Measurements from ENCODE around the gene PTGDS.

PTGDS gene

DNA sequence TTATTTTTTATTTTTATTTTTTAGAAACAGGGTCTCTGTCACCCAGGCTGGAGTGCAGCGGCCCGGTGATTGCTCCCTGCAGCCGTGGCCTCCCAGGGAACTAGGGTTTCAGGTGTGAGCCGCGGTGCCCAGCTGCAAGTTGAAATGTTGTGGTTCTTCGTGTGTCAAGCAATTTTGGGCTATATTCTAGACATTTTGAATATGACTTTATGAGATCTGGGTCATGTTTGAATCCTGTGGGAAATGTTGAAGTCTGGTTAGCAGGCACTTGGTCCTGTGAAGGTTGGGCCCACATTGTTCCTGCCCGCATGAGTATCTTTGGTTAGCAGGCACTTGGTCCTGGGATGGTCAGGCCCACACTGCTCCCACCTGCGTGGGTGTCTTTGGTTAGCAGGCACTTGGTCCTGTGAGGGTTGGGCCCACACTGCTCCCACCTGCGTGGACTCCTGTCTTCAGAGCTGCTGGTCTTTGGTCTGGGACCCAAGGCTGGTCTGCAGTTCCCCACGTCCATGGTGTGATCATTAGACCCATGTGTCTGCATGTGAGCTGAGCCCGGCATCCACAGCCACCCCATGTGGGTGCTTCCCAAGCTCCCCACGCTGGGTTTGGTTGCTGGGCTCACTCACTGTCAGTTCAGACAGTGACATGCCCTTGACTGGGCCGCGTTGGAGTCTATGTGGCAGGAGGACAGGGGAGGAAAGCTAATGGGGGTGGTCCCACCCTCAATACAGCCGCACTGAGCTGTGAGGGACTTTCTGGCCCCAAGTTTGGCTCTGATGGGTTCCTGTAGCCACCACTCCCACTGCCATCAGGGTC lies 39.9 kb upstream of the PTGDS start:
- DNase-seq (ENCODE audit: extremely low read depth, low read depth) = no peak
- TF ChIP-seq, protein P1, sequence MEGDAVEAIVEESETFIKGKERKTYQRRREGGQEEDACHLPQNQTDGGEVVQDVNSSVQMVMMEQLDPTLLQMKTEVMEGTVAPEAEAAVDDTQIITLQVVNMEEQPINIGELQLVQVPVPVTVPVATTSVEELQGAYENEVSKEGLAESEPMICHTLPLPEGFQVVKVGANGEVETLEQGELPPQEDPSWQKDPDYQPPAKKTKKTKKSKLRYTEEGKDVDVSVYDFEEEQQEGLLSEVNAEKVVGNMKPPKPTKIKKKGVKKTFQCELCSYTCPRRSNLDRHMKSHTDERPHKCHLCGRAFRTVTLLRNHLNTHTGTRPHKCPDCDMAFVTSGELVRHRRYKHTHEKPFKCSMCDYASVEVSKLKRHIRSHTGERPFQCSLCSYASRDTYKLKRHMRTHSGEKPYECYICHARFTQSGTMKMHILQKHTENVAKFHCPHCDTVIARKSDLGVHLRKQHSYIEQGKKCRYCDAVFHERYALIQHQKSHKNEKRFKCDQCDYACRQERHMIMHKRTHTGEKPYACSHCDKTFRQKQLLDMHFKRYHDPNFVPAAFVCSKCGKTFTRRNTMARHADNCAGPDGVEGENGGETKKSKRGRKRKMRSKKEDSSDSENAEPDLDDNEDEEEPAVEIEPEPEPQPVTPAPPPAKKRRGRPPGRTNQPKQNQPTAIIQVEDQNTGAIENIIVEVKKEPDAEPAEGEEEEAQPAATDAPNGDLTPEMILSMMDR (IDR thresholded peaks at IDR 0.05; ENCODE audit: low read depth, low read length) = no peak

DNA sequence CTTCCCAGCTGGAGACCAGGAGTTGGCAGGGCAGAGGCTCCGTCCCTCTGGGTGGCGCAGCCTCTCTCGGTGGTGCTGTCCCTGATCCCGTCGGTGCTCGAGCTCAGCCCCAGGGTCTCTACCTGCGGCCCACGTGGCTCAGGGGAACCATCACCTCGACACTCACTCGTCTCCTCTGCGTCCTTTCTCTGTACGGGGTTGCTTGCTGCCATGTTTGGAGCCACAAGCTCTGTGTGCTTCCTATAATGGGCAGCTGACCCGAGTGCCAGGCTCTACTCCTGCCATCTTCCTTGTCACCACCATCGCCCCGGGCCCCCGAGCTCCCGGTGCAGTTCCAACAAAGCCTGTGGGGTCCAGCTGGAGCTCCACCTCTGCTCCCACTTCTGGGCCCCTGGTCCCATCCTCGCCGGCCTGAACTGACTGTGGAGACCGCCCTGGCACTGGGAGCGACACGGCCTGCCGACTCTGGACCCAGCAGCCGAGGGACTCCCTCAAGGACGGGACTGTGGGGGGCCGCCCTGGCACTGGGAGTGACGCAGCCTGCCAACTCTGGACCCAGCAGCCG lies 37.8 kb upstream of the PTGDS start:
- TF ChIP-seq, protein P1 (IDR thresholded peaks at IDR 0.05; ENCODE audit: low read depth, low read length) = no peak
- DNase-seq (ENCODE audit: extremely low read depth, low read depth) = no peak

DNA sequence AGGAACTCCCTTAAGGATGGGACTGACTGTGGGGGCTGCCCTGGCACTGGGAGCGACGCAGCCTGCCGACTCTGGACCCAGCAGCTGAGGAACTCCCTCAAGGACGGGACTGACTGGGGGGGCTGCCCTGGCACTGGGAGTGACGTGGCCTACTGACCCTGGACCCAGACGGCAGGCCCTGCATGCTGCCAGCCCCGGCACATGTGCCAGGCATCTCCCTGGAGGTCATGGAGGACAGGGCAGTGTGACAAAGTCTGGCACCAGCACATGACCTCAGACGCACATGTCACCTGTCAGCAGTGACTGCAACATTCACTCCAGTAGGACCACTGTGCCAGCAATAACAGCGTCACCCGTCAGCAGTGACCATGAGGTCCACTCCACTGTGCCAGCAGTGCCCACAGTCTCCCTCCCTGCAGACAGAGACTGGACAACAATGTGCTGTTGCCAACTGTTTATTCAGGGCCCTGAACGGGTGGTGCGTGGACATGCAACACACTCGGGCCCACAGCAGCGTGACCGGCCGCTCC lies 37.2 kb upstream of the PTGDS start:
- TF ChIP-seq, protein P1 (IDR thresholded peaks at IDR 0.05; ENCODE audit: low read depth, low read length) = no peak
- DNase-seq (ENCODE audit: extremely low read depth, low read depth) = no peak

DNA sequence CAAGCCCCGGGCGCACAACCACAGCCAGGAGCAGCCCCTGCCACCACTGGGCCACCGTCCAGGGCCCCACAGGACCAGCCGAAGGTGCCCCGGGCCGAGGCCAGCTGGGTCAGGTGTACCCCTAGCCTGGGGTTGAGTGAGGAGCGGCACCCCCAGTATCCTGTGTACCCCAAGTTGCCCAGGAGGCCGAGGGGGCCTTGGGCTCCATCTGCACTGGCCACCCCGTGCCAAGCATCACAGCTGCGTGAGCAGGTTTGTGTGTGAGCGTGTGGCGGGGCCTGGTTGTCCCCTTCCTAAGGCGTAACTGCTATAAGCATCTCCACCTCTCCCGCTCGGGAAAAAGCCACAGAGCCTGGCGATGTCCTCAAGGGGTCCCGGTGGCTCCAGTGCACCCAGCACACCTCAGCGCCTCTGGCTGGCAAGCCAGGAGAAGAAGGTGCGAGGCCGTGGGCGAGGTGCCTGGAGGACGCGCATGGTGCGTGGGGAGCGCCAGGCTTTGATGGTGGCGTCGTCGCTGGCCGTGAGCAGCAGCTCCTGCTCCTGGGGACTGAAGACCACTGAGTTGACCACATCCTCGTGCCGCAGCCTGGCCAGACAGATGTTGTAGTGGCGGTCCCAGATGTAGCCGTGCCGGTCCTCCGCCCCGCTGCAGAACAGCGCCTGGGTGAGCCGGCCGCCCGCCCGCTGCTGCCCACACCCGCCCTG lies 36.6 kb upstream of the PTGDS start:
- DNase-seq (ENCODE audit: extremely low read depth, low read depth) = no peak
- TF ChIP-seq, protein P1 (IDR thresholded peaks at IDR 0.05; ENCODE audit: low read depth, low read length) = no peak

DNA sequence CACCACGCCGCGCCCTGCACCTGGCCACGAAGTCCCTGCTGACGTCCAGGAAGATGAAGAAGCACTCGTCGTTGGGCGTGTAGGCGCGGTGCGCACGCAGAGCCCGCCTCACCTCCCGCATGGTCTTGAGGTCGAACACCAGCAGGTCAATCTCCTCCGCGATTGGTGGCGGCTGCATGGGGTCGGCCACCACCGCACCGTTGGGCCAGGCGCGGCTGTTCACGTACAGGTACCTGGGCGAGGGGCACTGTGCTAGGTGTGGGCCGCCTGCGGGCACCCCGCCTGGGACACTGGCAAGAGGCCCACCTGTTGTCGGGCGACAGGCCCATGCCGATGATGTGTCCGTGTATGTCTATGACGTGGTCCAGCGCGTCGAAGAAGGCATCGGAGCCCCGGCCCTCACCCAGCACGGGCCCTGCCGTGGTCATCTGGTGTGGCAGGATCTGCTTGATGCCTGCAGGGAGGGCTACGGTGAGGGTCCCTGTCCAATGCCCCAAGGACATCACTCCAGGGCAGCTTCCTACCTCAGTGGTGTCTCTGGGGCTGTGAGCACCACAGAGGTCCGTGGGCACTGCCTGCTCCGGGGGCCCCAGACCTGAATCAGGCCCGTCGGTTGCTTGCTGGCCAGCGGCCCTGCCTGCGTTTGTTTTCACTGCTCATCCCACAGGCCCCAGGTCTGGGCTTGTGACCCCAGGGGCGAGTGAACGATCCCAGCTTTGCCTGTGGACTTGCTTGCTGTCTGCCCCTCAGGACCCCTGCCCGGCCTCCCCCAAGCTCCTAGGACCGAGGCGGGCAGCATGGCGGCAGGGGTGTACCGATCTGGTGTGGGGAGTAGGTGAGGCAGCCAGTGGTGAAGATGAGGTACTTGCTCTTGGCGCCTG lies 35.8 kb upstream of the PTGDS start:
- DNase-seq (ENCODE audit: extremely low read depth, low read depth) = no peak
- TF ChIP-seq, protein P1 (IDR thresholded peaks at IDR 0.05; ENCODE audit: low read depth, low read length) = no peak

DNA sequence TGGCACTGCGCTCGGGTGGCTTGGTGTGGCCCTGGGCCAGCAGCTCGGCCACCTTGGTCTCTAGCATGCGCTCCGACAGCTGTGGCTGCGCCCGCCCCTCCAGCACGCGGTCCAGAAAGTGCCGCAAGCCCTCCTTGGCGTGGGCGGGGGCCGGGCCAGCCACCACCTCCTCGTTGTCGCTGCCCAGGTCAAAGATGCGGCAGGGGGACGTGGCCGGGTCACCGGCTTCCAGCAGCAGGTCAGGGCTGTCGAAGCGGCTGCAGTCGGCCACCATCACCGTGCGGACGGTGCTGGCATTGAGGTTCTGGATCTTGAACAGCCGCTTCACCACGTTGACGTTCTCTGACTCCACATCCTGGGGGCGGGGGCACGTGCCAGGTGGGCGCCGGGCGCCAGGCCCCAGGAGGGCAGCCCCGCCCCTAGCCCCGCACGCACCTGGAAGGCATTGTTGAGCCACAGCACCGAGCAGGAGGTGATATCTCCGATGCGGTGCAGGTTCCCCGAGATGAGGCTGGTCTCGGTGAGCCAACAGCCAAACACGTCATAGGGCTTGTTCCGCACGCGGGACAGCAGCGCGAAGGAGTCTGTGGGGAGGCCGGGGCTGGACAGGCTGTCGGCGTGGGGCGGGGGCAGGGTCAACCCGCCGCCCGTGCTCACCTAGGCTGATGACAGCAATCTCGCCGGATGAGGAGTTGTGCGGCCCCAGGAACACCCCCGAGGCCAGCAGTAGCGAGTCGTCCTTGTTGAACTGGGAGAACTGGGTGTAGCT lies 35.0 kb upstream of the PTGDS start:
- TF ChIP-seq, protein P1 (IDR thresholded peaks at IDR 0.05; ENCODE audit: low read depth, low read length) = no peak

More for the DNA sequence above, 35.0 kb upstream of the PTGDS start:
- DNase-seq (ENCODE audit: extremely low read depth, low read depth) = no peak
